Measurements from ENCODE around the gene CDC37L1.
"Not testable (repeated sequence)": the region's sequence is repeated elsewhere in the genome, so short reads cannot be mapped to it uniquely, and the experiment has no call there.

The CDC37L1 gene

DNA sequence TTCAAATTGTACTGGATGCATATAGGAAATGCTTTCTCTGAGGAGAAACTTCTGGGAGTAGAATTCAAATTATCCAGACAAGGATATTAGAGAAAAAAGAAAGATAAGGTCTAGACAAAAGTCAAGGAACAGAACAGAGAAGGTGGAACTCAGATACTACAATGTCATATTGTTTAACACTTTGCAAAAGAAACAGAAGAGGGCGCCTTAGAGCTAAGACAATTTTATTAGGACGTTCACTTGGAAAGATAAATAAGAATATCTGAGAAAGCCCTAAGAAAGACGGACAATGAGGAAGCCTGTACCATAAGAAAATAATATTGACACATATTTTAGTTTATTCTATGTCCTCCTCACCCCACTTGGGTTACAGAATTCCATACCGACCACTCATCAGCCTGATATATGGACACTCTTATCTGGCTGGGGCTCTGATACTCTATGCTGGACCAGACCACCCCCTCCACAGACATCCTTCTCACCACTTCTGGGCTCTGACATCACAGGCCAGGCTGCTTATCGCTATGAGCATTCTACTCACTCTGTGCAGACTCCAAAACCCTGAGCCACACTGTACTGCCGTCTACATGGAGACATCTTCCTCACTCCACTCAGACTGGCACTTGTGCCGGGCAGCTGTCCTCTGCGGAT, 70.8 kb downstream of the CDC37L1 start:
- no peak for DNase-seq (ENCODE audit: low read depth in 1 of 2, low spot score in 1 of 2)

DNA sequence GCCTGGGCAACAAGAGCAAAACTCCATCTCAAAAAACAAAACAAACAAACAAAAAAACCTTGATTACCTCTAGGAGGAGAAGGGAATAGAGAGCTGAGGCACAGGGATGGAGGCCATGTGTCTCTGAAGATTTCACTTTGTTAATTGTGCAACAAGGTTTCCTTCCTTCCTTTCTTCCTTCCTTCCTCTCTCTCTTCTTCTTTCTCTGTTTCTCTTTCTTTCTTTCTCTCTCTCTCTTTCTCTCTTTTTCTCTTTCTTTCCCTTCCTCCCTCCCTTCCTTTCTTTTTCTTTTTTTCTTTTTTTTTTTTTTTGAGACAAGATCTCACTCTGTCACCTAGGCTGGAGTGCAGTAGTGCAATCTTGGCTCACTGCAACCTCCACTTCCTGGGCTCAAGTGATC, 75.2 kb downstream of the CDC37L1 start:
- not testable (repeated sequence) for DNase-seq (ENCODE audit: low read depth in 1 of 2, low spot score in 1 of 2)

DNA sequence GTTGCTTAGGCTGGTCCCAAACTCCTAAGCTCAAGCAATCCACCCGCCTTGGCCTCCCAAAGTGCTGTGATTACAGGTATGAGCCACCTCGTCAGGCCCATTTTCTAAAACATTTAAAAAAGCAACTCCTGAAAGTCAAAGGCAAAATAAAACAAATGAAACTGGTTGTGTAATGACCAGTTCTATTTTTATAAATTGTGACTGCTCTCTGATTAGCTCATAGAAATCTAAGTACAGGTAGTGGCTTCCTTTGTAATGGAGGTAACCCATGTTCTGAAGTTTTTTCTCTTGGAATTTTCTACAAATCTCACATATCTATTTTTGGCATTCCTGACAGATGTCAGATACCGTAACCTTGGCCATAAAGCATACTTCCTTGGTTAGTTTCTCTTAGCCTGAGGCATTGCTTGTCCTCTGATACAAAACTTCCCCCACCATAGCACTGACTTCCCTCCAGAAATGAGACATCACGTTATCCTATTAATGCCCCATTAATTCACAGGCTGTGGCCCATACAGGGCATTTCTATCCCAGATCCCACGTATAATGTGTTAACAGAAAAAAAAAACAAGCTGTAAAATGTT, 75.7 kb downstream of the CDC37L1 start:
- DNase-seq (ENCODE audit: low read depth in 1 of 2, low spot score in 1 of 2), result no peak

DNA sequence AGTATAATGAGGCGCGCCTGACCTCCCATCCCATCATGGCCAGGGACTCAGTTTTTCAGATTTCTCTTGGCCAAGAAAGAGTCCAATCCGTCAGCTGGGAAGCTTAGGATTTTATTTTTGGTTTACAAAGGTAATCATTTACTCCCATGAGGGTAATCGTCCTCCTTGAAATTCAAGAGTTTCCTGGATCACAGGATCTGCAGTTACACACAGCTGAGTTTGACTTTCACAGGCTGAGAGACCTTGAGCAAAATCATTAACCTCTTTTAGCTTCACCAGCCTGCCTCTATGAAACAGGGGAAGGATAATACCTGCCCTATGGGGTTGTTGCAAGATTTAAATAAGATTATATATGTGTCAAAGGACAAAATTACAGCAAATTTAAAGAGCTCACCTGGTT, 77.1 kb downstream of the CDC37L1 start:
- no peak for DNase-seq (ENCODE audit: low read depth in 1 of 2, low spot score in 1 of 2)

Data from activated T-helper 1 cell treated with anti-CD3 and anti-CD28 coated beads, Interleukin-2, amount 50 U/mL, for 16 hours (primary cell).